ENCODE results near the gene EPB41L3.

- TF ChIP-seq CTCF (IDR thresholded peaks at IDR 0.05), result no peak
- TF ChIP-seq POLR2A (IDR thresholded peaks at IDR 0.05), result no peak
Measured at GRCh38 chr18:5455674-5456073, 88.1 kb downstream of the EPB41L3 start.
